ENCODE data around the gene BABAM2.
"Not testable (repeated sequence)": the region's sequence is repeated elsewhere in the genome, so short reads cannot be mapped to it uniquely, and the experiment has no call there.

BABAM2 gene

GRCh38 chr2:28086611-28087010, 196.1 kb downstream of the BABAM2 start:
- DNase-seq, result no peak

- DNase-seq, result no peak
These were observed 198.4 kb downstream of the BABAM2 start for GRCh38 chr2:28088970-28089369.

DNA sequence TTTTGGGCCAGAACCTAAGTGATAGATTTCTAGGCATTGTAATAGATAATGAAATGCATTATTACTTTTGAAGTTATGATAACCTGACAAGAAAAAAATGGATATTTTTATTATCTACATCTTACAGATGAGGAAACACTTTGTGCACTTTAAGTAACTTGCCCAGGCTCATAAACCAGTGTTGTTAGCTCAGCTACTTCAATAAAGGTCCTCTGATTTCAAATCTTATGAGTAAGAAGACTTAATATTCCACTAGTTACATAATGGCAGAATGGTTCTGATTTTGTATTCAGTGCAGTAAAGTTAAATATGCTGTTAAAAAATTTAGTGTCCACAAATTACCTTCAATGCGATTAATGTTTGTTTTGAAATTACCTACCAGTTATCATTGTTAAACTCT, 199.0 kb downstream of the BABAM2 start:
- no peak for DNase-seq

DNA sequence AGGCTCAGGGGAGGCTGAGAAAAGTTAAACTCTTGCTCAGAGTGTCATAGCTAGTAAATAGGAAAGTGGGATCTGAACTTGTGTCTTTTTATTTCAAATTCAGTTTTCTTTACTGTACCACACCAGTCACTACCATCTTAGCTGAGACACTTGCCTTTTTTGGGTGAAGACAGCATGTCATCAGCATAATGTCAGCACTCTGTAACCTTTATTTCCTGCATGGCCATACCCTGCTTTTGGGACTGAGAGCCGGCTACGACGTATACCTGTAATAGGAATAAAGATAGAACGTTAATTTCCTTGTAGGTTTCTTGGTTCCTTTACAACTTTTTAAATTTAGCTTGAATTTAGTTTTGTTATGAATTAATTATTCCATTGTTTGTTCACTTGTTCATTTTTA, 202.8 kb downstream of the BABAM2 start:
- DNase-seq, result no peak

DNA sequence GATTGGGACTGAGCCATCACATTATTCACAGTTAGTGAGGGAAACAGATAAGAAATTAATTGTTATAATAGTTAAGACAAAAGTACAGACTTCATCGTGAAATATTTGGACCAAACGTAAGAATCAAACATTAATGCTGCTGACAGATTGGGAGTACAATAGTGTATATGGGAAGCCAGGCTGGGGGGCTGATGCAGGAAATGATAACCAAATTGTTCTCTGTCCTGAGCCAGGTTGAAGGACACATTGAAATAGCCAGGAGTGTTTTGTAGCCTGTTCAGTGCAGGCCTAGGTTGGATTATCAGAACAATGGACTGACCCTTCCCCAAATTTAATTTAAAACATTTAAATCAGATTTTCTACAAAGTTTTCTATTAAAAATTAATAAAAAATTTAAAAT, 203.2 kb downstream of the BABAM2 start:
- DNase-seq, result no peak

DNA sequence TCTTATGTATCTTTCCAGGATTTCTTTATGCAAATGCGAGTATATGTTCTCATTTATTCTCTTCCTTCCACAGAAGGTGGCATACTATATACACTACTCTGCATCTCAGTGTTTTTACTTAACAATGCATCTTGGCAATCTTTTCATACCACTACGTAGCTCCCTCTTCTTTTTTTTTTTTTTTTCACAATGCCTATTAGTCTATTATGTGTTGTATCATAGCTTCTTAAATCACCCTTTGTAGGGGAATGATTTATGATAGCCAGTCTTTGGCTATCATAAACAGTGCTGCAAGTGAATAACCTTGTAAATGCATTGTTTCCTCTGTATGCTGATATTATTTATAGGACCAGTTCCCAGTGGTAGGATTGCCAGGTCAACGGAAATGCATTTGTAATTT, 204.2 kb downstream of the BABAM2 start:
- no peak for DNase-seq

DNA sequence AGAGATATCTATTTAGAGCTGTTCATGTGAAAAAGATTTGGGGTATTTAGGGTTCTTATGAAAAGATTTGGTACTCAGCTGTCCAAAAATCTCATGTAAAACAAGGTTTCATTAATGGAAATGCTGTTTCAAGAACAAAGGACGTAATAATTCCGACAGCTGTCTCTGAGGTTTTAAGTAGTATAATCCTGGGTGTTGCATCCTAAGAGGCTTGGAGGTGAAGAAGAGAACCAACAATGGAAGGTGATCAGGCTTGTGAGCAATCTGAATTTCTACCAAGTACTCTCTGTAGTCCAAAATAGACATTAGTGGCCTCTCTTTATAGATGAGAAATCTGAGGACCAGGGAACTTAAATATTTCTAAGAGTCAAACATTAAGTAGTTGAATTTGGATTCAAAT, 205.1 kb downstream of the BABAM2 start:
- DNase-seq, result no peak

DNA sequence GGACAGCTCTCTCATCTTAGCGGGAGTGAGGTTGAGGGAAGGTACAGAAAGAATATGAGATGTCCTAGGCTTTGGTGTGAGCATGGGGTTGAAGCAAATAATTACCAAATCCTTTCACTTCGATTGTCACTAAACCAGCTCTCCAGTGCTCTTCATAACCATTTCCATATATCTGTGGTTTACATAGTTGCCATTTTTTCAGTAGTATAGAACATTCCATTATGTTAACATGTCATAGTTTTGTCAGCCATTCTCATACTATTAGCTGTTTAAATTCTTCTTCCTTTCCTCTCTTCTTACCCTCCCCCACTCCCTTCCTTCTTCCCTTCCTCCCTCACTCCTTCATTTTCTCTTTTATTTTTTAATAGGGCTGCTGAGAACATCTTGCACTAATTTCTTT, 205.9 kb downstream of the BABAM2 start:
- DNase-seq, result no peak

DNA sequence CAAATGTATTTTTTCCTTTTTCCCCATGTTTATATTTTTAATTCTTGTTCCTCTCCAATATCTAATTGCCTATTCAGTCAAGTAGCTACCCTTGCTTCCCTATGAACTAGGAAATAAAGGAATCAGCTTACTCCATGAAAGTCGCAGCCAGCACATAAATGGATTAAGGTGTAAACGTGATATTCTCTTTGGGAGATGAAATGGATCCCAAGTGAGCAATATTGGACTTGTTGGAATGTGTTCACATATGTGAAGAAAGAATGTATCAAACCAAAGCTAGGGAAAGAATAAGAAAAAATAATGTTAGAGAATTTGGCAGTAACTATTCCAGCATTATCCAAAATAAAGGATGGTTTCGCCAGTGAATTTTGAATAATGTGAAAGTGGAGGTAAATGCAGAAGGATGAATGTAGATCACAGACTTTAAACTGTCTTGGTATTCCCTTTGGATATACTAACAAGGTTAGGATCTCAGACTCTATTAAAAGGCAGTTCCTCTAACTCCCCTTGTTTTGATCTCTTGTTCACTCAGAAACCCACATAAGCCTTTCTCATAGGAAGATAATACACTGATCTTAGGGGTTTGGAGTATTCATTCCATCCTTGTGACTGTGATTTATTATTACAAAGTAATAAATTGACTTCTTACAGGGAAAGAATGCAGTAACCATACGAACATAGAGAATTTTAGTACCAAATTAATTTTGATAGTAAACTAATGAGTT, 208.1 kb downstream of the BABAM2 start:
- no peak for DNase-seq

DNA sequence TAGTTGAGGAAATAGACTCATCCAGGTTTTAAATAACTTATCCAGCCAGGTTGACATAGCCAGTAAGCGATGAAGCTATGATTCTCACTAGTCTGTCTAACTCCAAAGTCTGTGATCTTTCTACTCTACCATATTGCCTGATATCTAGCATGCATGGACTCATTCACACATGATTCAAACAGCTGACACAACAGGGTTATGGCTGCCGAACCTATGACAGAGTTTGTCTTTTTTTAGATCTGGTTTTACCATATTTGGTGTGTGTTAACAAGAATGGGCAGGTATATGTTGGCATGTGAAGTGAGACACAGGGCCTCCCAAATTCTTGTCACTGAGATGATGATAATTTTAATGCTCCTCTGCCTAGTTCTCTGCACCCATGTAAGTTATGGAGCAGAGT, 210.6 kb downstream of the BABAM2 start:
- DNase-seq, result no peak

- no peak for DNase-seq
These were observed 211.4 kb downstream of the BABAM2 start for GRCh38 chr2:28101892-28102291.

DNA sequence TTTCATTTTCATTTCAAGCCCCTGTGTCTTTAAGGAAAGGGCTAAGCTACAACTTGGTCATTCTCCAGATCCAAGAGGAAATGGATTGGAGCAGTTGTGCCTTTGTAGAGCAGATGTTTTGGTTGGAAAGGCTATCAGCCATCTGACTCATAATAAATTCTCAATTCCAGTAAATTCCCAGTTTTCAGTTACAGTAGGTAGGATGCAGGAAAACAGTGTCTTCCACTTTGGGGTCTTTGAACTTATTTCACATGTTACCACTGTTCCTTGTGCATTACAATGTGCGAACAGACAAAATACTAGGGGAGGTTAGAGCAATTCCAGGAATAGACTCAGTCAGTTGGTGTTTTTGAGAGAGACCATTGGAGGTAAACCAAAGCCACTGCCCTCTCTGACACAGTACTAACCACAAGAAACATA, 211.9 kb downstream of the BABAM2 start:
- DNase-seq, result no peak

DNA sequence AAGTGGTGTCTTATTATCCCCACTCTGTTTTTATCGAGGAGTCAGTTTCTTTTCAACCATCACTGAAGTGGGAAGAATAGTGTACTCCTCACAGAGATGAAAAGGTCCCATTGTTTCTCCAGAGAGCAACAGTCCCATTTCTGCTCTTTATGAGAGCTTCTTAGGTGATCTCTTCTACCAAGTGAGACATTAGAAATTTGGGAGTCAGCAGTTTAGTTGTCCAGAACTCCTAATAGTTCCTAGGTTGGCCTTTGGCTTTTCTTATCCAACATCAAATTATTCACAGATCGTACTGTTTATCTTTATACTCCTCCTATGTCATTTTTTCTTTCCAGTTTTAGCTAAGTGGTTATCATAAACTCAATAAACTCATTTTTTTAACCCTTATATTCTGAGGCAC, 213.1 kb downstream of the BABAM2 start:
- no peak for DNase-seq

GRCh38 chr2:28108143-28108542, 217.6 kb downstream of the BABAM2 start:
- DNase-seq, result no peak

GRCh38 chr2:28113771-28114170, 223.2 kb downstream of the BABAM2 start:
- not testable (repeated sequence) for DNase-seq

DNA sequence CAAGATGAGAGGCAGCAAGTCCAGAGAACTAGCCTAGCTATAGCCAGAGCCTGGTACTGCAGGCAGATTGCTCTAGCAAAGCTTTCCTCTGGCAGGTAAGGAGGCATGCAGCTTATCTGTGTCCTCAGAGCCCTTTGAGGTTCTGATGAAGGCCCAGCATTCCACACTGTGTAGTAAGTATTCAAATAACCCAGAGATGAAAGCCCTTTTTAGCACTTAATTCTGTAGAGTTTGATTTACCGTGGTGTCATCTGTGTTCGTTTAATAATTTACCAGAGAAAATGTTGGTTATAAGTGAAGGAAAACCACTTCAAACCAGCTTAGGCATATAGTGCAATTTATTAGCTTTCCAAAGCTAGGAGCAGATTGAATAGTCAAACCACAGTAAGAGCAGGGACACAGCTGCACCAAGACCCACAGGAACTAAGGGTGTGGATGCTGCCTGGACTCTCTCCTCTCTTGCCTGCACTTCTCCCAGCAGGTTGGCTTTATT, 226.6 kb downstream of the BABAM2 start:
- no peak for DNase-seq

GRCh38 chr2:28119631-28120030, 229.1 kb downstream of the BABAM2 start:
- no peak for DNase-seq

DNA sequence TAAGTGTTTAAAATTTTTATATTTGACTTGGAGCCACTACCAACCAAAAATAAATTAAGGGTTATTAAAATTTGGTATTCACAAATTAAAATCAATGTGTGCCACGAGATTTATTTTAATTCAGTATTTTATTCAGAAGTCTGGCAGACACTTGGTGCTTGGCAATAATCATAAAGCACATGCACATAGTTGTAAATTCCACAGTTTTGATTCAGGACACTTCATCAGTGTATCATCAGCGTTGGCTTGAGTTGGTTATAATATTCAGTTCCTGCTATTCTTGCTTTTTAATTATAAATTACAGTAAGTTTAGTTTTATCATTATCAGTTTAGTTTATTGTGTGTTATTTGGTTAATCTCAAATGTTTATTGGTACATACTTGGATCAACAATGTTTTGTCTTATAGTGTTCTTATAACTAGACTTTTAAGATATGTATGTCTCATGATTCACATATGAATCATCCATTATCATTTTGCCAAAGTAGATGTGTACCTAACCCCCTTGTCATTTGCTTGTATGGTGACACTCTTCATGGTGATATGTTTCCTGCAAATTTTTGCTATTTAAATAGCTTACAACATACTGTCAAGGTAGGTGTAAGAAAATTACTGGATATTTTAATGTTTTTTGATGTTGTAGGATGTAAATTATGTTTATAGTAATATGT, 237.9 kb downstream of the BABAM2 start:
- DNase-seq, result no peak

DNA sequence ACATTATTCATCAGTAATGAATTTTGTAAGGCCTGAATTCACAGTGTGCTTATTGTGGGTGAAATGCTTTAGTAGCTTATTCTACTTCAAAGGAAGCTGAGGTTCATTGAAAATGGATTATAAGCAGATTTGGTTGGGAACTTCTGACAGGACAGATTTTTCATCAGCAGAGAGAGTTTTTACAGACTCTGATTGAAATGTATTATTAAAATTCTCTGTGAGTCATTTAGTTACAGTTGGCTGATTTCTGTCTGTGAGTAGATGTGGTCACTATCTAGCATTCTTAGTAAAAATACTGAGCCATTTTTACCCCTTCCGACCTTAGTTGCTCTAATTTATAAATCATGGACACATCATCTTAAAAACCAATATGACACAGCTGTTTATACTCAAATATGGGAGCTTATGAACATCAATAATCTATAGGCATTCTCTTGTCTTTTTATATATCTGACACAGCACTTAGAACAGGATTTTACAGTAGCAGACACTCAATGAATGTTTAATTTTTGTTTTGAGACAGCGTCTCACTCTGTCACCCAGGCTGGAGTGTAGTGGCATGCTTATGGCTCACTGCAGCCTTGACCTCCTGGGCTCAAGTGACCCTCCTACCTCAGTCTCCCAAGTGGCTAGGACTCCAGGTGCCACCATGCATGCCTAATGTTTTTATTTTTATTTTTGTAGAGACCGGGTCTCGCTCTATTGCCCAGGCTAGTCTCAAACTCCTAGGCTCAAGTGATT, 239.6 kb downstream of the BABAM2 start:
- no peak for DNase-seq

GRCh38 chr2:28133778-28134177, 243.2 kb downstream of the BABAM2 start:
- no peak for DNase-seq

- DNase-seq, result no peak
These were observed 243.8 kb downstream of the BABAM2 start for GRCh38 chr2:28134262-28134812.

DNA sequence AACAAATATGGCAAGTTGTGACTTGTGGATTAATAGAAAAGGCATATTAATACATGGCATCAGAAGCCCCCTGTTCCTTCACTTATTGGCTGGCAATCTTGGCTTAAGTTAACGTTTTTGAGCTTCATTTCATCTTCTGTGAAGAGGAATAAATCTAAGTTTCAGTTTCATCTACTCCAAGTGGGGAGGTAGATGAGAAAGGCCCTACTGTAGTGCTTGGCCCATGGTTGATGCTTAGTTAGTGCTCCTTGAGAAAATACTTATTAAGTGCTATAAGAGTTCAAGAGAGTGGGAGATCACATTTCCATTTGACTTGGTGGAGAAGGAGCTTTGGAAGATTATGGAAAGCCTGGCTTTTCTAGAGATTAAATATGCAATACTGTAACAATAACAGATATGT, 244.3 kb downstream of the BABAM2 start:
- DNase-seq, result no peak

GRCh38 chr2:28135324-28135723, 244.8 kb downstream of the BABAM2 start:
- no peak for DNase-seq

DNA sequence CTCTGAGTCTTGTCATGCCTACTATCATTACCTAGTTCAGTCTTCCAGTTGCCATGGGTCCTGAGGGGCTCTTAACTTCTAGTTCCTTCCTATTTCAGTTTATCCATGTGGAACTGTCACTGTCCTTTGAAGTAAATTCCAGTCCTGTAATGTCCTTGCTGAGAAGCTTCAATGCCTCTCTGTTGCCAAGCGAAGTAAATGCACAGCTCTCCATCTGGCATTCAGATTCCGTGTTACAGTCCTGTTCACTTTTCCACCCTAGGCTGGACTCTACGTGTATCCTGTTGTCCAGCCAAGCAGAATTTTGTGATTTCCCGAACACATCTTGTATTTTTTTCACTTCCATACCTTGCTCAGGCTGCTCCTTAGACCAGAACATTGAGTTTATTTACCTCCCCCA, 245.3 kb downstream of the BABAM2 start:
- DNase-seq, result no peak
